ENCODE measurements around the gene DOLPP1. TPM values are rescaled to one million over a fixed set of nuclear protein-coding genes. Genes with fewer than 3 reads are reported as not detected.

The DOLPP1 gene
- total RNA-seq, 1 donor from 2014 or later = 9.5 TPM

DNA sequence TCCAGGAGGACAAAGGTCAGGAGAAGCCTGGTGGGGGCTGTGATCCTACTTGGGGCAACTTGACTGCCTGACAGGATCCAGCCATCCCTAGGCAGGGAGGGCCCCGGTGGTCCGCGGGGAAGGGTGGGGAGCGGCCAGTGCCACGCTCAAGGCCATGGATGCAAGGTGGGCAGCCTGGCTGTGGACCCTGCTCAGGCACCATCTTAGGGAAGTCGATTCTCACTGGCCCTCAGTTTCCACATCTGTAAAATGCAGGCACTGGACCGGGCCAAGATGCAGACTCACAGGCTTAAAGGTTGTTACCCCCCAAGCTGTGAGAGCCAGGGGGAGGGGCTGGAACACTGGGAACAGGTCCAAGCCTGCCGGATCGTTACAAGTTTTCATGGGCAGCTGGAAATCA is 8.7 kb upstream of the DOLPP1 start:
- intact Hi-C loops (cut with DNase I) = no loop called here
- H3K4me1 ChIP-seq = no peaks in the 10 kb centered on the region
- H3K27me3 ChIP-seq (ENCODE audit: low read depth) = no peaks in the 10 kb centered on the region
- DNase-seq (no peak), ATAC-seq (no peak)
- H3K9me3 ChIP-seq = no peaks in the 10 kb centered on the region
- no peak overlapping the region for H3K27ac ChIP-seq
- H3K36me3 ChIP-seq = peaks cover 36% of the 10 kb centered on the region
- TF ChIP-seq, protein P1, sequence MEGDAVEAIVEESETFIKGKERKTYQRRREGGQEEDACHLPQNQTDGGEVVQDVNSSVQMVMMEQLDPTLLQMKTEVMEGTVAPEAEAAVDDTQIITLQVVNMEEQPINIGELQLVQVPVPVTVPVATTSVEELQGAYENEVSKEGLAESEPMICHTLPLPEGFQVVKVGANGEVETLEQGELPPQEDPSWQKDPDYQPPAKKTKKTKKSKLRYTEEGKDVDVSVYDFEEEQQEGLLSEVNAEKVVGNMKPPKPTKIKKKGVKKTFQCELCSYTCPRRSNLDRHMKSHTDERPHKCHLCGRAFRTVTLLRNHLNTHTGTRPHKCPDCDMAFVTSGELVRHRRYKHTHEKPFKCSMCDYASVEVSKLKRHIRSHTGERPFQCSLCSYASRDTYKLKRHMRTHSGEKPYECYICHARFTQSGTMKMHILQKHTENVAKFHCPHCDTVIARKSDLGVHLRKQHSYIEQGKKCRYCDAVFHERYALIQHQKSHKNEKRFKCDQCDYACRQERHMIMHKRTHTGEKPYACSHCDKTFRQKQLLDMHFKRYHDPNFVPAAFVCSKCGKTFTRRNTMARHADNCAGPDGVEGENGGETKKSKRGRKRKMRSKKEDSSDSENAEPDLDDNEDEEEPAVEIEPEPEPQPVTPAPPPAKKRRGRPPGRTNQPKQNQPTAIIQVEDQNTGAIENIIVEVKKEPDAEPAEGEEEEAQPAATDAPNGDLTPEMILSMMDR (IDR thresholded peaks at IDR 0.05) = no peak
- H3K4me3 ChIP-seq = no peak overlapping the region

DNA sequence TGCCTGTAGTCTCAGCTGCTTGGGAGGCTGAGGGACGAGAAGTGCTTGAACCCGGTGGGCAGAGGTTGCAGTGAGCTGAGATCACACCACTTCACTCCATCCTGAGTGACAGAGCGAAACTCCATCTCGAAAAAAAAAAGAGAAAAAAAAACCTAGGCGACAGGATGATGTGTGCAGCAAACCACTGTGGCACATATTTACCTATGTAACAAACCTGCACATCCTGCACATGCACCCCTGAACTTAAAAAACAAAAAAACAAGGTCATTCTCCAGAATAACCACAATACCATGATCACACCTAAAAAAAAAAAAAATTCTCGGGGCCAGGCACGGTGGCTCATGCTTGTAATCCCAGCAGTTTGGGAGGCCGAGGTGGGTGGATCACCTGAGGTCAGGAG is 7.5 kb upstream of the DOLPP1 start:
- no peaks in the 10 kb centered on the region for H3K27me3 ChIP-seq (ENCODE audit: low read depth)
- H3K4me1 ChIP-seq = no peaks in the 10 kb centered on the region
- TF ChIP-seq, protein P1 (IDR thresholded peaks at IDR 0.05) = no peak
- intact Hi-C loops (cut with DNase I) = no loop called here
- peaks cover 23% of the 10 kb centered on the region for H3K36me3 ChIP-seq
- ATAC-seq (no peak), DNase-seq (no peak)
- H3K9me3 ChIP-seq = no peaks in the 10 kb centered on the region
- H3K4me3 ChIP-seq = no peak overlapping the region
- H3K27ac ChIP-seq = no peak overlapping the region

DNA sequence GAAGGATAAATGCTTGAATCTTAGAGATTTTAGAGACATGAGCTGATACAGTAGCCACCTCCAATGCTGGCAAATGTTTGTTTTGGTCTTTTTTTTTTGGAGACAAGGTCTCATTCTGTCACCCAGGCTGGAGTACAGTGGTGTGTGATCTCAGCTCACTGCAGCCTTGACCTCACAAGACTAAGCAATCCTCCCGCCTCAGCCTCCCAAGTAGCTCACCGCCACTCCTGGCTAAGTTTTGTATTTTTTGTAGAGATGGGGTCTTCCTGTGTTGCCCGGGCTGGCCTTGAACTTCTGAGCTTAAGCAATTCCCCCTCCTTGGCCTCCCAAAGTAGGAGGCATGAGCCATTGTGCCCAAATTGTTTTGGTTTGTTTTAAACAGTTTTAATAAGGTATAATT is 6.8 kb upstream of the DOLPP1 start:
- no peaks in the 10 kb centered on the region for H3K4me1 ChIP-seq
- H3K36me3 ChIP-seq = peaks cover 17% of the 10 kb centered on the region
- no peak overlapping the region for H3K4me3 ChIP-seq
- H3K9me3 ChIP-seq = no peaks in the 10 kb centered on the region
- DNase-seq = no peak
- TF ChIP-seq, protein P1 (IDR thresholded peaks at IDR 0.05) = no peak
- no peak overlapping the region for H3K27ac ChIP-seq
- intact Hi-C loops (cut with DNase I) = no loop called here
- ATAC-seq = no peak
- H3K27me3 ChIP-seq (ENCODE audit: low read depth) = no peaks in the 10 kb centered on the region

DNA sequence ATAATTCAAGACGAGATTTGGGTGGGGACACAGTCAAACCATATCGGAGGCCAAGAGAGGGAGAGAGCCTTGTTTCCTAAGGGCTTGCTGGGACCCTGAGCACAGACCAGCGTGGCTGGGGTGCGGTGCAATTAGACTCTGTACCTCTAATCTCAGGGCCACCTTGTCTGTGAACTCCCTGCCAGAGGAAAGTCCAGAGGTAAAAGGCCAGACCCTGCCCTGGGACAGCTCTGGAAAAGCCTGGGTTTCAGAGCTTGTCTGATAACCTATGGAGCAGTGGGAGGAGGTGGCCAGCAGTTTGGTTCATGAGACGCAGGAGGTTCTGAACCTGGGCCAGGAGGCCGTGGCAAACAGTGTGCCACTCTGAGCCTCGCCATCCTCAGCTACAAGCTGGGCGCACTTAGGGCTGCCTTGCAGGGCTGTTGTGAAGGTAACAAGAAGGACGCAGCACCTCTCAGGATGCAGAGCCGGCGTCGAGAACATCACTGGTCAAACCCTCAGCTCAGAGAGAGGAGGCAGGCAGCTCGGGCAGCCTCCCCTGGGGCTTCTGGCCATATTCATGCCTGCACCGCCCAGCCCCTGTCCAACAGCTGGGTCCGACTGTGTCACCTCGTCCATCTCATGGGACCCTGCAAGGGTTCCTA is 4.8 kb upstream of the DOLPP1 start:
- Histone ChIP-seq H3K9me3 (no peaks in the 10 kb centered on the region), H3K4me1 (peaks cover 7% of the 10 kb centered on the region), H3K36me3 (peaks cover 6% of the 10 kb centered on the region), H3K27me3 (ENCODE audit: low read depth) (no peaks in the 10 kb centered on the region), H3K27ac (no peak overlapping the region), H3K4me3 (no peak overlapping the region)
- TF ChIP-seq, protein P1 (IDR thresholded peaks at IDR 0.05) = no peak
- intact Hi-C loops (cut with DNase I) = no loop called here
- no peak for DNase-seq
- no peak for ATAC-seq

DNA sequence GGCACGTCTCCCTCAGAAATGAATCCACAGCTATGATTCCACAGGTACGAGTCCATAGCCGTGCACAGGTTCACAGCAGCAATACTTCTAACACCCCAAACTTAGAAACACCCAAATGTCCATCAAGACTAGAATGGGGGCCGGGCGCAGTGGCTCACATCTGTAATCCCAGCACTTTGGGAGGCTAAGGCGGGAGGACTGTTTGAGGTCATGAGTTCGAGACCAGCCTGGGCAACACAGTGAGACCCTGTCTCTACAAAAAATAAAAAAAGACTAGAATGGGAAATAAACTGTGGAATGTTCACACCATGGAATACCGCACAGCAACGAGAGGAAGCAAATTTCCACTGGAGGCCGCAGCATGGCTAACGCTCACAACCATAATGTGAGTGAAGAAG is 4.3 kb upstream of the DOLPP1 start:
- ATAC-seq (no peak), DNase-seq (no peak)
- no peak overlapping the region for H3K27ac ChIP-seq

More for the DNA sequence above, 4.3 kb upstream of the DOLPP1 start:
- H3K27me3 ChIP-seq (ENCODE audit: low read depth) = no peaks in the 10 kb centered on the region
- H3K36me3 ChIP-seq = peaks cover 3% of the 10 kb centered on the region
- TF ChIP-seq, protein P1 (IDR thresholded peaks at IDR 0.05) = no peak
- peaks cover 9% of the 10 kb centered on the region for H3K4me1 ChIP-seq
- intact Hi-C loops (cut with DNase I) = no loop called here
- no peak overlapping the region for H3K4me3 ChIP-seq
- H3K9me3 ChIP-seq = no peaks in the 10 kb centered on the region
